HL-60 (cell line): Measurements from ENCODE around the gene SPEM1.

Experiments used
- DNase-seq, 2 experiments: peaks; one replicate each; pipeline ENCODE4 v3.0.0-alpha.2; 2010 to 2020; ENCODE audit warnings: low read depth in 1 of 2, low spot score in 1 of 2
- H3K27ac ChIP-seq: fragments of 250-450 bp; sonication (Bioruptor Pico); replicated peaks from 2 replicates; pipeline ENCODE4 v1.5.1; 2020; ENCODE audit warnings: mild to moderate bottlenecking, moderate library complexity
- H3K27me3 ChIP-seq: fragments of 250-450 bp; sonication (Bioruptor Pico); 2 replicates; pipeline ENCODE4 v1.5.1; 2021; ENCODE audit warnings: mild to moderate bottlenecking, moderate library complexity; ENCODE audit not compliant: insufficient read depth, poor library complexity, severe bottlenecking
- H3K4me3 ChIP-seq: replicated peaks from 2 replicates; pipeline ENCODE4 v1.5.1; 2011; ENCODE audit warnings: mild to moderate bottlenecking, control low read depth, low read length; ENCODE audit not compliant: insufficient read depth
- GABPA ChIP-seq: IDR thresholded peaks from 2 replicates; pipeline ENCODE4 v1.6.1; 2012; ENCODE audit warnings: low read depth
- POLR2AphosphoS5 ChIP-seq: IDR thresholded peaks from 2 replicates; pipeline ENCODE4 v1.6.1; 2012; ENCODE audit warnings: low read depth
- SPI1 ChIP-seq: IDR thresholded peaks from 2 replicates; pipeline ENCODE4 v1.6.1; 2012; ENCODE audit warnings: low read depth, mild to moderate bottlenecking, borderline replicate concordance
- TF ChIP-seq, protein P1 (sequence below): IDR thresholded peaks from 2 replicates; pipeline ENCODE4 v1.6.1; 2012; ENCODE audit warnings: low read depth; ENCODE audit not compliant: insufficient replicate concordance
- TF ChIP-seq, protein P2 (sequence below): IDR thresholded peaks from one replicate; pipeline ENCODE4 v1.5.1; 2011; ENCODE audit warnings: low read length, control low read depth, inconsistent platforms; ENCODE audit not compliant: insufficient read depth

The SPEM1 gene

DNA sequence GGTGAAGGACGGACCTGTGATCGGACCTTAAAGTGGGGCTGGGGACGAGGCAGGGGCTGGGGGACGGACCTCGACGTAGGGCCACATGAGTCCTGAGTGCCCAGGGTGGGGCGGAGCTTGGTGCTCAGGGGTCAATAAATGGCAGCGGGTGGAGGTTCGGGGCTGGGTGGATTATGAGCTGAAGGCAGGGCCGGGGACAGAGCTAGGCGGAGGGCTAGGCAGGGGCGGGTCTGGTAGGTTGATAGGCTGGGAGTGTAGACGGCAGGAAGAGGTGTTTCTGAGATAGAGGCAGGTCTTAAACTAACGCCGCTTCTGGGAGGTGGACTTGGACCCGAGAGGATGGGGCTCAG is 25.5 kb downstream of the SPEM1 start:
- no peak for DNase-seq
- TF ChIP-seq, protein P1, sequence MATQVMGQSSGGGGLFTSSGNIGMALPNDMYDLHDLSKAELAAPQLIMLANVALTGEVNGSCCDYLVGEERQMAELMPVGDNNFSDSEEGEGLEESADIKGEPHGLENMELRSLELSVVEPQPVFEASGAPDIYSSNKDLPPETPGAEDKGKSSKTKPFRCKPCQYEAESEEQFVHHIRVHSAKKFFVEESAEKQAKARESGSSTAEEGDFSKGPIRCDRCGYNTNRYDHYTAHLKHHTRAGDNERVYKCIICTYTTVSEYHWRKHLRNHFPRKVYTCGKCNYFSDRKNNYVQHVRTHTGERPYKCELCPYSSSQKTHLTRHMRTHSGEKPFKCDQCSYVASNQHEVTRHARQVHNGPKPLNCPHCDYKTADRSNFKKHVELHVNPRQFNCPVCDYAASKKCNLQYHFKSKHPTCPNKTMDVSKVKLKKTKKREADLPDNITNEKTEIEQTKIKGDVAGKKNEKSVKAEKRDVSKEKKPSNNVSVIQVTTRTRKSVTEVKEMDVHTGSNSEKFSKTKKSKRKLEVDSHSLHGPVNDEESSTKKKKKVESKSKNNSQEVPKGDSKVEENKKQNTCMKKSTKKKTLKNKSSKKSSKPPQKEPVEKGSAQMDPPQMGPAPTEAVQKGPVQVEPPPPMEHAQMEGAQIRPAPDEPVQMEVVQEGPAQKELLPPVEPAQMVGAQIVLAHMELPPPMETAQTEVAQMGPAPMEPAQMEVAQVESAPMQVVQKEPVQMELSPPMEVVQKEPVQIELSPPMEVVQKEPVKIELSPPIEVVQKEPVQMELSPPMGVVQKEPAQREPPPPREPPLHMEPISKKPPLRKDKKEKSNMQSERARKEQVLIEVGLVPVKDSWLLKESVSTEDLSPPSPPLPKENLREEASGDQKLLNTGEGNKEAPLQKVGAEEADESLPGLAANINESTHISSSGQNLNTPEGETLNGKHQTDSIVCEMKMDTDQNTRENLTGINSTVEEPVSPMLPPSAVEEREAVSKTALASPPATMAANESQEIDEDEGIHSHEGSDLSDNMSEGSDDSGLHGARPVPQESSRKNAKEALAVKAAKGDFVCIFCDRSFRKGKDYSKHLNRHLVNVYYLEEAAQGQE: no peak
- TF ChIP-seq GABPA (no peak), SPI1 (no peak), POLR2AphosphoS5 (no peak)
- TF ChIP-seq, protein P2, sequence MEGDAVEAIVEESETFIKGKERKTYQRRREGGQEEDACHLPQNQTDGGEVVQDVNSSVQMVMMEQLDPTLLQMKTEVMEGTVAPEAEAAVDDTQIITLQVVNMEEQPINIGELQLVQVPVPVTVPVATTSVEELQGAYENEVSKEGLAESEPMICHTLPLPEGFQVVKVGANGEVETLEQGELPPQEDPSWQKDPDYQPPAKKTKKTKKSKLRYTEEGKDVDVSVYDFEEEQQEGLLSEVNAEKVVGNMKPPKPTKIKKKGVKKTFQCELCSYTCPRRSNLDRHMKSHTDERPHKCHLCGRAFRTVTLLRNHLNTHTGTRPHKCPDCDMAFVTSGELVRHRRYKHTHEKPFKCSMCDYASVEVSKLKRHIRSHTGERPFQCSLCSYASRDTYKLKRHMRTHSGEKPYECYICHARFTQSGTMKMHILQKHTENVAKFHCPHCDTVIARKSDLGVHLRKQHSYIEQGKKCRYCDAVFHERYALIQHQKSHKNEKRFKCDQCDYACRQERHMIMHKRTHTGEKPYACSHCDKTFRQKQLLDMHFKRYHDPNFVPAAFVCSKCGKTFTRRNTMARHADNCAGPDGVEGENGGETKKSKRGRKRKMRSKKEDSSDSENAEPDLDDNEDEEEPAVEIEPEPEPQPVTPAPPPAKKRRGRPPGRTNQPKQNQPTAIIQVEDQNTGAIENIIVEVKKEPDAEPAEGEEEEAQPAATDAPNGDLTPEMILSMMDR: no peak
- Histone ChIP-seq H3K27me3 (no peaks in the 10 kb centered on the region), H3K4me3 (no peak overlapping the region), H3K27ac (no peak overlapping the region)

DNA sequence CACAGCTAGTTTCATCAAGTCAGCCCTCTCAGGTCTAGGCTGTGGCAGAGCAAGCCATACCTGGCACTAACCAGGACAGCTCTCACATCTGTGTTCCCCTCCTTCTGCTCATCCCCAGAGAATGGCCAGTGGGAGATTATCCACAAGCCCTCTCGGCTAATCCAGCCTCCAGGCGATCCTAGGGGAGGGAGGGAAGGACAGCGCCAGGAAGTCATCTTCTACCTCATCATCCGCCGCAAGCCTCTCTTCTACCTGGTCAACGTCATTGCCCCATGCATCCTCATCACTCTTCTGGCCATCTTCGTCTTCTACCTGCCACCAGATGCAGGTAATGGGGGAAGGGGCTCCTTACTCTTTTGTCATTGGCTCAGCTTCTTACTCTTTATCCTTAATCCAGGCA is 28.3 kb downstream of the SPEM1 start:
- Histone ChIP-seq H3K4me3 (no peak overlapping the region), H3K27me3 (no peaks in the 10 kb centered on the region), H3K27ac (no peak overlapping the region)
- no peak for DNase-seq
- TF ChIP-seq SPI1 (no peak), GABPA (no peak), POLR2AphosphoS5 (no peak)
- TF ChIP-seq, protein P1: no peak
- TF ChIP-seq, protein P2: no peak

DNA sequence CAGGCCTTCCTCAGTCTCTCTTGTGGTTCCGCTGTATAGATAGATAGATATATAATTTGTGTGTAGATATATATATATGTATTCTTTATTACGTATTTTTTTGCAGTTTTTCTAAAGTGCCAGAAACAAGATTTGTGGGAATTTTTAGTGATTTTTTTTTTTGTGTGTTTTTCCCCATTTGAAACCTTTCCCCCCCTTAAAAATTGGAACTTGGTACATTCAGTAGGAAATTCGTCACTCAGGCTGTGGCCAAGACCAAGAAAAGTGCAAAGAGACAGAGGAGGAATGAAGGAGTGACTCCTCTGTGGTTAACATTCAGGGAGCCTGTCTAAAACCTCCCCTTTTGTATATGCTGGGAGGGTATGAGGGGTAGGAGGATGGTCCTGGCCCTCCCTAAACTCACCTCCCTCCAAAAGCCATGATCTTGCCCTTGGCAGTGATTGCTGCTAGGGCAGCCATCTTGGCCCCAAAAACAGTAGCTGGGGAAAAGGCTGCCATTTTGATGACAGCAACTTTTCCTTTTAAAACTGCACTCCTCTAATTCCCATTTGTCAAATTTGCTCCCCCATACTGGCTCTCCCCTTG is 39.9 kb downstream of the SPEM1 start:
- Histone ChIP-seq H3K4me3 (no peak overlapping the region), H3K27ac (no peak overlapping the region), H3K27me3 (no peaks in the 10 kb centered on the region)
- no peak for DNase-seq
- no peak for TF ChIP-seq GABPA
- TF ChIP-seq SPI1: no peak
- TF ChIP-seq, protein P1: no peak
- TF ChIP-seq, protein P2: no peak
- no peak for TF ChIP-seq POLR2AphosphoS5
